PC-9 (cell line): ENCODE measurements around the gene MYLK. TPM values are rescaled to one million over a fixed set of nuclear protein-coding genes. Genes with fewer than 3 reads are reported as not detected.

Experiments
- BruUV-seq: library from RNA; stranded (reverse); fragments of 400-500 nt; replicated peaks from 2 replicates; lab custom pipeline; 2021; lab: Mats Ljungman, UMichigan
- CTCF ChIA-PET: fragments of 300-600 bp; sonication (Branson Sonifier 250); formaldehyde crosslinking; loops from one replicate; lab custom pipeline; 2022; ENCODE audit warnings: antibody characterized with exemption; lab: Charles Lee
- POLR2A ChIA-PET: fragments of 300-600 bp; sonication (Branson Sonifier 250); formaldehyde crosslinking; loops from one replicate; lab custom pipeline; 2022; ENCODE audit warnings: antibody characterized with exemption; ENCODE audit not compliant: unreplicated experiment; lab: Charles Lee
- DNase-seq, 2 experiments: peaks; one replicate each; pipeline versions ENCODE4 v3.0.0 to v3.0.0-alpha.2; 2015 to 2022; ENCODE audit warnings: mixed read lengths in 1 of 2
- H2AFZ ChIP-seq: fragments of 200-600 bp; sonication (generic); 2 replicates; pipeline ENCODE4 v1.8.1; 2017; ENCODE audit warnings: antibody characterized with exemption
- H3F3A ChIP-seq: fragments of 200-600 bp; sonication (generic); 2 replicates; pipeline ENCODE4 v1.8.1; 2017; ENCODE audit warnings: antibody characterized with exemption, mild to moderate bottlenecking, low read depth; ENCODE audit not compliant: insufficient read depth
- H3K27ac ChIP-seq: fragments of 200-600 bp; sonication (generic); 2 replicates; pipeline ENCODE4 v1.6.1; 2016; ENCODE audit warnings: mixed run types
- H3K27me3 ChIP-seq: fragments of 200-600 bp; sonication (generic); 2 replicates; pipeline ENCODE4 v1.6.1; 2016; ENCODE audit warnings: low read depth, mixed run types; ENCODE audit not compliant: insufficient read depth
- H3K36me3 ChIP-seq: fragments of 200-600 bp; sonication (generic); 2 replicates; pipeline ENCODE4 v1.6.1; 2016; ENCODE audit warnings: low read depth, mixed run types
- H3K4me1 ChIP-seq: fragments of 200-600 bp; sonication (generic); replicated peaks from 2 replicates; pipeline ENCODE4 v1.6.1; 2016; ENCODE audit warnings: mixed run types; ENCODE audit not compliant: insufficient read depth
- H3K4me2 ChIP-seq: fragments of 200-600 bp; sonication (generic); 2 replicates; pipeline ENCODE4 v1.6.1; 2017; ENCODE audit warnings: mixed run types
- H3K4me3 ChIP-seq: fragments of 200-600 bp; sonication (generic); 2 replicates; pipeline ENCODE4 v1.6.1; 2016; ENCODE audit warnings: mixed run types
- H3K79me2 ChIP-seq: fragments of 200-600 bp; sonication (generic); 2 replicates; pipeline ENCODE4 v1.6.1; 2017; ENCODE audit warnings: low read depth, mixed run types
- H3K9me2 ChIP-seq: fragments of 200-600 bp; sonication (generic); 2 replicates; pipeline ENCODE4 v1.8.1; 2017; ENCODE audit warnings: mild to moderate bottlenecking; ENCODE audit not compliant: insufficient read depth
- H3K9me3 ChIP-seq: fragments of 200-600 bp; sonication (generic); 2 replicates; pipeline ENCODE4 v1.8.1; 2016; ENCODE audit warnings: low read depth; ENCODE audit not compliant: insufficient read depth
- H4K20me1 ChIP-seq: fragments of 200-600 bp; sonication (generic); 2 replicates; pipeline ENCODE4 v1.8.1; 2017; ENCODE audit not compliant: insufficient read depth
- EZH2 ChIP-seq: fragments of 200-600 bp; sonication (generic); IDR thresholded peaks from 2 replicates; pipeline ENCODE4 v1.8.0; 2017; ENCODE audit warnings: antibody characterized with exemption, low read depth
- intact Hi-C: fragments of 100-400 bp; cut with micrococcal nuclease; formaldehyde crosslinking; loops from one replicate; pipeline ENCODE4 v1.10.0; 2022; ENCODE audit not compliant: unreplicated experiment
- total RNA-seq: library from RNA; stranded (reverse); gene quantifications from 2 replicates; pipeline ENCODE4 v1.2.3, GENCODE V29; 2021
- TF ChIP-seq, protein P1 (sequence below): fragments of 200-600 bp; sonication (generic); conservative IDR thresholded peaks from 2 replicates; pipeline ENCODE4 v1.6.1; 2017; ENCODE audit warnings: mixed run types, antibody characterized with exemption, mild to moderate bottlenecking, moderate library complexity

The MYLK gene
- total RNA-seq, 1 experiment from 2014 or later: 0.72 TPM

- POLR2A ChIA-PET: no interaction called here
- no TSS peak for BruUV-seq
- Histone ChIP-seq H3K9me3 (no peaks in the 10 kb centered on the region), H3K79me2 (no peaks in the 10 kb centered on the region), H3K36me3 (no peaks in the 10 kb centered on the region), H3K27me3 (no peaks in the 10 kb centered on the region), H3K4me2 (no peak overlapping the region), H3F3A (no peaks in the 10 kb centered on the region), H3K27ac (no peak overlapping the region), H2AFZ (no peak overlapping the region), H3K4me3 (no peak overlapping the region), H4K20me1 (no peaks in the 10 kb centered on the region), H3K9me2 (no peaks in the 10 kb centered on the region), H3K4me1 (no peaks in the 10 kb centered on the region)
- no peak for DNase-seq
- intact Hi-C loops: no loop called here
- TF ChIP-seq EZH2: no peak
- TF ChIP-seq, protein P1, sequence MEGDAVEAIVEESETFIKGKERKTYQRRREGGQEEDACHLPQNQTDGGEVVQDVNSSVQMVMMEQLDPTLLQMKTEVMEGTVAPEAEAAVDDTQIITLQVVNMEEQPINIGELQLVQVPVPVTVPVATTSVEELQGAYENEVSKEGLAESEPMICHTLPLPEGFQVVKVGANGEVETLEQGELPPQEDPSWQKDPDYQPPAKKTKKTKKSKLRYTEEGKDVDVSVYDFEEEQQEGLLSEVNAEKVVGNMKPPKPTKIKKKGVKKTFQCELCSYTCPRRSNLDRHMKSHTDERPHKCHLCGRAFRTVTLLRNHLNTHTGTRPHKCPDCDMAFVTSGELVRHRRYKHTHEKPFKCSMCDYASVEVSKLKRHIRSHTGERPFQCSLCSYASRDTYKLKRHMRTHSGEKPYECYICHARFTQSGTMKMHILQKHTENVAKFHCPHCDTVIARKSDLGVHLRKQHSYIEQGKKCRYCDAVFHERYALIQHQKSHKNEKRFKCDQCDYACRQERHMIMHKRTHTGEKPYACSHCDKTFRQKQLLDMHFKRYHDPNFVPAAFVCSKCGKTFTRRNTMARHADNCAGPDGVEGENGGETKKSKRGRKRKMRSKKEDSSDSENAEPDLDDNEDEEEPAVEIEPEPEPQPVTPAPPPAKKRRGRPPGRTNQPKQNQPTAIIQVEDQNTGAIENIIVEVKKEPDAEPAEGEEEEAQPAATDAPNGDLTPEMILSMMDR: no peak
- CTCF ChIA-PET: no interaction called here
Measured at GRCh38 chr3:123783811-123784210, 100.3 kb downstream of the MYLK start.

DNA sequence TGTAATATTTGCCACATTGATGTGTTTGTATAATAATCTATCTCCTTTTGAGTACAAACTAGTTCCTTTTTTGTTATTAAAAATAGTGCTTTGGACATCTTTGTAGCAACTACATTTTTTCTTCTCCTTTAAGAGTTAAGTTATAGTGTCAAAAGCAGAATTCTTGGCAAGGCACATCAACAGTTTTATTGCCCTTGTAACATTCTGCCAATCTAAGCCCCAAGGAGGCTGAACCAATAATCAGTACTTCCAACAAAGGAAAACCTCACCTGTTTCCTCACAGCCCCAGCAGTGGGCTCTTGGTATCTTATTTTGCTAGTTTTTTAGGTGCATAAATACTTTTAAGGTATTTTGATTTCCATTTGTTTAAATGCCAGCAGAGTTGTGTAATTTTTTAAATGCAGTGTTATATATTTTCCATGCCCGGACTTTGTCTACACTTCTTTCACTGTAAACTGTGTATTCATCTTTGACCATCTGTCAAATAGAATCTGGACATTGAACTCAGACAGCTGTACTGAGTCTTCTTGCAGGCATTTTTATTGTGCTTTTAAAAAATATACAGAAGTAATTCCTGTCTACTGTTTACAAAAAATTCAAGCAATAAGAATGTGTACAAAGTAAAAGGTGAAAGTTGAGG is 101.0 kb downstream of the MYLK start:
- Histone ChIP-seq H3K4me2 (no peak overlapping the region), H3K9me2 (no peaks in the 10 kb centered on the region), H3K9me3 (no peaks in the 10 kb centered on the region), H3F3A (no peaks in the 10 kb centered on the region), H2AFZ (no peak overlapping the region), H3K27ac (no peak overlapping the region), H4K20me1 (no peaks in the 10 kb centered on the region), H3K36me3 (no peaks in the 10 kb centered on the region), H3K4me1 (no peaks in the 10 kb centered on the region), H3K27me3 (no peaks in the 10 kb centered on the region), H3K4me3 (no peak overlapping the region), H3K79me2 (no peaks in the 10 kb centered on the region)
- no TSS peak for BruUV-seq
- no peak for TF ChIP-seq EZH2
- TF ChIP-seq, protein P1: no peak
- DNase-seq: no peak
- ChIA-PET POLR2A (no interaction called here), CTCF (no interaction called here)
- intact Hi-C loops: no loop called here

- Histone ChIP-seq H3F3A (no peaks in the 10 kb centered on the region), H4K20me1 (no peaks in the 10 kb centered on the region), H3K9me3 (no peaks in the 10 kb centered on the region), H3K27ac (no peak overlapping the region), H3K4me1 (no peaks in the 10 kb centered on the region), H2AFZ (no peak overlapping the region), H3K4me3 (no peak overlapping the region), H3K79me2 (no peaks in the 10 kb centered on the region), H3K9me2 (no peaks in the 10 kb centered on the region), H3K36me3 (no peaks in the 10 kb centered on the region), H3K27me3 (no peaks in the 10 kb centered on the region), H3K4me2 (no peak overlapping the region)
- TF ChIP-seq EZH2: no peak
- TF ChIP-seq, protein P1: no peak
- BruUV-seq: no TSS peak
- POLR2A ChIA-PET: no interaction called here
- CTCF ChIA-PET: interaction anchor here (0.6 kb wide), 1 partner anchor 42 kb away, joined by 5 read pairs; no protein-coding TSS in a partner anchor
- no peak for DNase-seq
- intact Hi-C loops: no loop called here
Measured at GRCh38 chr3:123782488-123782887, 101.6 kb downstream of the MYLK start.
